PC-9 (cell line): ENCODE measurements around the gene RAB7A. TPM values are rescaled to one million over a fixed set of nuclear protein-coding genes. Genes with fewer than 3 reads are reported as not detected.

Source experiments
- BruUV-seq: library from RNA; stranded (reverse); fragments of 400-500 nt; replicated peaks from 2 replicates; lab custom pipeline; 2021; lab: Mats Ljungman, UMichigan
- CTCF ChIA-PET: fragments of 300-600 bp; sonication (Branson Sonifier 250); formaldehyde crosslinking; loops from one replicate; lab custom pipeline; 2022; ENCODE audit warnings: antibody characterized with exemption; lab: Charles Lee
- POLR2A ChIA-PET: fragments of 300-600 bp; sonication (Branson Sonifier 250); formaldehyde crosslinking; loops from one replicate; lab custom pipeline; 2022; ENCODE audit warnings: antibody characterized with exemption; ENCODE audit not compliant: unreplicated experiment; lab: Charles Lee
- DNase-seq, 2 experiments: peaks; one replicate each; pipeline versions ENCODE4 v3.0.0 to v3.0.0-alpha.2; 2015 to 2022; ENCODE audit warnings: mixed read lengths in 1 of 2
- H2AFZ ChIP-seq: fragments of 200-600 bp; sonication (generic); 2 replicates; pipeline ENCODE4 v1.8.1; 2017; ENCODE audit warnings: antibody characterized with exemption
- H3F3A ChIP-seq: fragments of 200-600 bp; sonication (generic); 2 replicates; pipeline ENCODE4 v1.8.1; 2017; ENCODE audit warnings: antibody characterized with exemption, mild to moderate bottlenecking, low read depth; ENCODE audit not compliant: insufficient read depth
- H3K27ac ChIP-seq: fragments of 200-600 bp; sonication (generic); 2 replicates; pipeline ENCODE4 v1.6.1; 2016; ENCODE audit warnings: mixed run types
- H3K27me3 ChIP-seq: fragments of 200-600 bp; sonication (generic); 2 replicates; pipeline ENCODE4 v1.6.1; 2016; ENCODE audit warnings: low read depth, mixed run types; ENCODE audit not compliant: insufficient read depth
- H3K36me3 ChIP-seq: fragments of 200-600 bp; sonication (generic); 2 replicates; pipeline ENCODE4 v1.6.1; 2016; ENCODE audit warnings: low read depth, mixed run types
- H3K4me1 ChIP-seq: fragments of 200-600 bp; sonication (generic); replicated peaks from 2 replicates; pipeline ENCODE4 v1.6.1; 2016; ENCODE audit warnings: mixed run types; ENCODE audit not compliant: insufficient read depth
- H3K4me2 ChIP-seq: fragments of 200-600 bp; sonication (generic); 2 replicates; pipeline ENCODE4 v1.6.1; 2017; ENCODE audit warnings: mixed run types
- H3K4me3 ChIP-seq: fragments of 200-600 bp; sonication (generic); 2 replicates; pipeline ENCODE4 v1.6.1; 2016; ENCODE audit warnings: mixed run types
- H3K79me2 ChIP-seq: fragments of 200-600 bp; sonication (generic); 2 replicates; pipeline ENCODE4 v1.6.1; 2017; ENCODE audit warnings: low read depth, mixed run types
- H3K9me2 ChIP-seq: fragments of 200-600 bp; sonication (generic); 2 replicates; pipeline ENCODE4 v1.8.1; 2017; ENCODE audit warnings: mild to moderate bottlenecking; ENCODE audit not compliant: insufficient read depth
- H3K9me3 ChIP-seq: fragments of 200-600 bp; sonication (generic); 2 replicates; pipeline ENCODE4 v1.8.1; 2016; ENCODE audit warnings: low read depth; ENCODE audit not compliant: insufficient read depth
- H4K20me1 ChIP-seq: fragments of 200-600 bp; sonication (generic); 2 replicates; pipeline ENCODE4 v1.8.1; 2017; ENCODE audit not compliant: insufficient read depth
- EZH2 ChIP-seq: fragments of 200-600 bp; sonication (generic); IDR thresholded peaks from 2 replicates; pipeline ENCODE4 v1.8.0; 2017; ENCODE audit warnings: antibody characterized with exemption, low read depth
- intact Hi-C: fragments of 100-400 bp; cut with micrococcal nuclease; formaldehyde crosslinking; loops from one replicate; pipeline ENCODE4 v1.10.0; 2022; ENCODE audit not compliant: unreplicated experiment
- total RNA-seq: library from RNA; stranded (reverse); gene quantifications from 2 replicates; pipeline ENCODE4 v1.2.3, GENCODE V29; 2021
- TF ChIP-seq, protein P1 (sequence below): fragments of 200-600 bp; sonication (generic); conservative IDR thresholded peaks from 2 replicates; pipeline ENCODE4 v1.6.1; 2017; ENCODE audit warnings: mixed run types, antibody characterized with exemption, mild to moderate bottlenecking, moderate library complexity

RAB7A gene
- total RNA-seq, 1 experiment from 2014 or later: 319 TPM

DNA sequence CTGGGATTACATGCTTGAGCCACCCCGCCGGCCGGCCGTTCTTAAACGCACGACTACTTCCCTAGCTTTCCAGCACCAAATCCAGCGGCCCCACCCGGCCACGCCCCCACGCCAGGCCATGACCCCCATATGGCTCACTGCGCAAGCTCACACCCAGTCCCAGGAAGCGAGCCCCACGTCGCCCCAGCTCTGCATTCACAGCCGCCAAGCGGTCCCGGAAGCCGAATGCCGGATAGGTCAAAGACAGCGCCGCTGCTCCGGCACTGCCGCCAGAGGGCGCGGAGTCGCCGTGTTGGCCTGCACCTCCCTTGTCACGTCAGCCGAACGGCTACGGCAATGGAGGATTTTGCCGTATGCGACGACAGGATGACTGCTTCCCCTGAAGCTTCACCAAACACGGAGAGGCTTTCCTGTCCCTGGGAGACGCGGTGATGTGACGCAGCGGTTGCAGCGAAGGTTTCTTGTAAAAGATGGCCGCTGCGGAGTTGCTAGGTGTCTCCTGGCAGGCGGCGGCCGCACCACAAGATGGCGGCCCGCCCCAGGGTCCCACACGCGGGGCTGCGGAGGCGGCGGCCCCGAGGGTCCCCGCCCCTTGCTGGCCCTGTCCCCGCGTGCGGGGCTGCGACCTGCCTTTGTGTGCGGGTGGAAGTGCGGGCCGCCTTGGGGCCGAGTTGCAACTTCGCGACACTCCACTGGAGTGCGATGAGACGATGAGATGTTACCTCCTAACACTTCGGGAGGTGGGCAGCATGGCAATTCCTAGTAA, 45.2 kb upstream of the RAB7A start:
- Histone ChIP-seq H3K27ac (peak overlapping the region; percentile 82), H3K4me1 (peaks cover 8% of the 10 kb centered on the region), H3K9me2 (no peaks in the 10 kb centered on the region), H3K36me3 (no peaks in the 10 kb centered on the region), H3K79me2 (no peaks in the 10 kb centered on the region), H3K4me3 (peak overlapping the region; percentile 73), H2AFZ (peak overlapping the region; percentile 94), H3K9me3 (no peaks in the 10 kb centered on the region), H4K20me1 (no peaks in the 10 kb centered on the region), H3K4me2 (peak overlapping the region; percentile 98), H3F3A (peaks cover 19% of the 10 kb centered on the region), H3K27me3 (no peaks in the 10 kb centered on the region)
- POLR2A ChIA-PET: interaction anchor here (0.5 to 0.7 kb wide), 10 partner anchors 21 to 1431 kb away, joined by 3 to 19 read pairs (median 5); partner anchors contain the start of gene ACAD9
- peak; percentile 94 to 100 for DNase-seq
- no peak for TF ChIP-seq EZH2
- TF ChIP-seq, protein P1, sequence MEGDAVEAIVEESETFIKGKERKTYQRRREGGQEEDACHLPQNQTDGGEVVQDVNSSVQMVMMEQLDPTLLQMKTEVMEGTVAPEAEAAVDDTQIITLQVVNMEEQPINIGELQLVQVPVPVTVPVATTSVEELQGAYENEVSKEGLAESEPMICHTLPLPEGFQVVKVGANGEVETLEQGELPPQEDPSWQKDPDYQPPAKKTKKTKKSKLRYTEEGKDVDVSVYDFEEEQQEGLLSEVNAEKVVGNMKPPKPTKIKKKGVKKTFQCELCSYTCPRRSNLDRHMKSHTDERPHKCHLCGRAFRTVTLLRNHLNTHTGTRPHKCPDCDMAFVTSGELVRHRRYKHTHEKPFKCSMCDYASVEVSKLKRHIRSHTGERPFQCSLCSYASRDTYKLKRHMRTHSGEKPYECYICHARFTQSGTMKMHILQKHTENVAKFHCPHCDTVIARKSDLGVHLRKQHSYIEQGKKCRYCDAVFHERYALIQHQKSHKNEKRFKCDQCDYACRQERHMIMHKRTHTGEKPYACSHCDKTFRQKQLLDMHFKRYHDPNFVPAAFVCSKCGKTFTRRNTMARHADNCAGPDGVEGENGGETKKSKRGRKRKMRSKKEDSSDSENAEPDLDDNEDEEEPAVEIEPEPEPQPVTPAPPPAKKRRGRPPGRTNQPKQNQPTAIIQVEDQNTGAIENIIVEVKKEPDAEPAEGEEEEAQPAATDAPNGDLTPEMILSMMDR: peak; percentile 91
- CTCF ChIA-PET: interaction anchor here (0.6 to 1.9 kb wide), 22 partner anchors 8 to 557 kb away, joined by 3 to 21 read pairs (median 5); partner anchors contain the start of genes RAB7A and RUVBL1
- intact Hi-C loops: loop anchor here (1.0 to 5.0 kb wide), 5 partner anchors 46 to 272 kb away; partner anchors contain the start of genes ACAD9 and RAB7A
- BruUV-seq: TSS peak; percentile 88

DNA sequence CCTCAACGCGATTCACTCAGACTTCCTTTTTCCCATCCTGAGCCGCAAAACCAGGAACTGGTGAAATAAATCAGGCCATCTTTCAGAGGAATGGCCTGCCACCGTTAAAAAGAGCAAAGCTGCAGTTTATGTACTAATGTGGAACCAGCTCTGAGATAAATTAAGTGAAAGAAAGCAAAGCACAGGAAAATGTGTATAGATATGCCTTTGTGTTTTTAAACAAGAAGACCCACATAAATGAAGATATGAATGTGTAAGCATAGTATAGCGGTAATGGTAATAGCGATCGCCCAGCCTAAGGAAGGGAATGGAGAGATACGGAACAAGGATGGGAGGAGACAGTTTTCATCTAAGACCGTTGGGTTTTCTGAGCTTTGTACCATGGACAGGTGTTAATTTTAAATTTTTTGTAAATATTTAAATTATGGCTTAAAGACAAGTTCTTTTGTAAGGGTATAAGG, 44.6 kb upstream of the RAB7A start:
- BruUV-seq: no TSS peak
- Histone ChIP-seq H3K79me2 (no peaks in the 10 kb centered on the region), H3K4me3 (peak overlapping the region; percentile 73), H3K27ac (peak overlapping the region; percentile 82), H3K4me2 (peak overlapping the region; percentile 98), H3K36me3 (no peaks in the 10 kb centered on the region), H3K4me1 (peaks cover 8% of the 10 kb centered on the region), H3F3A (peaks cover 19% of the 10 kb centered on the region), H3K9me2 (no peaks in the 10 kb centered on the region), H3K27me3 (no peaks in the 10 kb centered on the region), H4K20me1 (no peaks in the 10 kb centered on the region), H2AFZ (peak overlapping the region; percentile 94), H3K9me3 (no peaks in the 10 kb centered on the region)
- intact Hi-C loops: loop anchor here (2.0 to 5.0 kb wide), 2 partner anchors 105 to 271 kb away; no protein-coding TSS in a partner anchor
- ChIA-PET POLR2A (interaction anchor here (0.6 to 0.7 kb wide), 3 partner anchors 20 to 1129 kb away, joined by 3 to 5 read pairs (median 3); no protein-coding TSS in a partner anchor), CTCF (interaction anchor here (0.8 to 1.9 kb wide), 6 partner anchors 29 to 168 kb away, joined by 3 to 21 read pairs (median 8); partner anchors contain the start of gene RAB7A)
- TF ChIP-seq EZH2: no peak
- TF ChIP-seq, protein P1: no peak
- DNase-seq: no peak

DNA sequence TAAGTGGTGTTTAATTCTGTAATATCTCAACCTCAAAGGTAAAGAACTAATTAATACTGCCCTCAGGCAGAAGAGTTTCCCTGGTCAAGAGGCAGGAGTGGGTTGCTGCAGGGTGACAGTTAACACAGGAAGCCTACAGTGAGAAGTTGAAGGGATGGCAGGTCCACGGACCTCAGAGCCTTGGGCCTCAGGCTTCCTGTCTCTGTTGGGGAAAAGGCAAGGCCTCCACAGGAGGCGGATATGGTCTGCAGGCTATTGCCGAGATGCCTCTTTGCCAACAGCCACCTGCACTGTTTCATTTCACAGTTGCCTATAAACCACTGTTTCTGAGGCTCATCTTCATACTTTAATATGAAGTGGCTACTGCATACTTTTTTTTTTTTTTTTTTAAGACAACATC, 42.0 kb upstream of the RAB7A start:
- TF ChIP-seq EZH2: no peak
- TF ChIP-seq, protein P1: no peak
- Histone ChIP-seq H2AFZ (no peak overlapping the region), H3K36me3 (no peaks in the 10 kb centered on the region), H3K4me2 (no peak overlapping the region), H3K9me3 (no peaks in the 10 kb centered on the region), H3K79me2 (no peaks in the 10 kb centered on the region), H3K27me3 (no peaks in the 10 kb centered on the region), H3K4me1 (peaks cover 8% of the 10 kb centered on the region), H3K27ac (no peak overlapping the region), H3F3A (peaks cover 14% of the 10 kb centered on the region), H4K20me1 (no peaks in the 10 kb centered on the region), H3K4me3 (no peak overlapping the region), H3K9me2 (no peaks in the 10 kb centered on the region)
- ChIA-PET POLR2A (no interaction called here), CTCF (no interaction called here)
- intact Hi-C loops: loop anchor here (5.0 kb wide), 1 partner anchor 268 kb away; no protein-coding TSS in a partner anchor
- DNase-seq: no peak
- BruUV-seq: no TSS peak
